ENCODE measurements around the gene EXOC3L2.

Gene EXOC3L2

DNA sequence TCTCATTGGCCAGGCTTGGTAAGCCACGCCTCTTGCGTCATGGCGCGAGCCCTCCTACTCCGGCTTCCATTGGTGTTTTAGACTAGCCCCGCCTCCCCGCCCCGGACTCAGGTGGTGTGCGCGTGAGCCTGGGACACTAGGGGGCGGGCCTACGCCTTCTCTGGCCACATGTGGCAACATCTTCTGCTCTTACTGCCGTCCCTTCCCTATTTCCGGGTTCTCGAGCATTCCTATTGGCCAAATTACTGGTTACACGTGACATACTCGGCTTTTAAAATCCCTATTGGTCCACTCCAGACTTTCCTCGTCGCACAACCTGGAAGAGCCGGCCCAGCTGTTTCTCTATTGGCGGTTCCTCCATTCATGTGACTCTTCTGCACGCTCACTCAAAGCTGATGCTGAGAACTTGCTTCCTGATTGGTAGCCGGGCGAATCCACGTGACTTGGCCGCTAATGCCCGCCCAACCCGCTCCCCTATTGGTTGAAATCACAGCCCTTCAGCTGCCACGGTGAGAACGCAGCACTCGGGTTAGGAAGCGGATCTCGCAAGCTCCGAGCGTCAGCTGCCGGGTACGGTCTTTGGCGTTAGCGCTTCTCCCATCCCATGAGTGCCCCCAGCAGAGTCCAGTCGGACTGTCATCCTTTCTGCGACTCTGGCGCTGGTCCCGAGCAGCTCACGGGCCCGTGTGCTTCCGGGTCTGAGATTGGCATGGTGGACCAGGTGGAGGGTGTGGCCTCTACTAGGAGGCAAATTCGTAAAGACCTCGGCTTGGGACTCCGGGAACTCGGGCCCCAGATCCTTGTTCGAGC lies 66.7 kb downstream of the EXOC3L2 start, which contains the start of gene BLOC1S3:
Gene BLOC1S3 (plus strand): TSS at position 523 of the 810 bp plus-strand sequence. CDS start 513 bp downstream, outside the sequence.
- DNase-seq, result peak; percentile 100

GRCh38 chr19:45177817-45178261 lies 67.4 kb downstream of the EXOC3L2 start, which contains the start of gene TRAPPC6A:
Gene TRAPPC6A (minus strand): TSS chr19:45178237. CDS start chr19:45178218, 19 bp downstream.
- peak; percentile 87 for DNase-seq

GRCh38 chr19:45175515-45176345 lies 69.5 kb downstream of the EXOC3L2 start:
- peak; percentile 17 for DNase-seq

DNA sequence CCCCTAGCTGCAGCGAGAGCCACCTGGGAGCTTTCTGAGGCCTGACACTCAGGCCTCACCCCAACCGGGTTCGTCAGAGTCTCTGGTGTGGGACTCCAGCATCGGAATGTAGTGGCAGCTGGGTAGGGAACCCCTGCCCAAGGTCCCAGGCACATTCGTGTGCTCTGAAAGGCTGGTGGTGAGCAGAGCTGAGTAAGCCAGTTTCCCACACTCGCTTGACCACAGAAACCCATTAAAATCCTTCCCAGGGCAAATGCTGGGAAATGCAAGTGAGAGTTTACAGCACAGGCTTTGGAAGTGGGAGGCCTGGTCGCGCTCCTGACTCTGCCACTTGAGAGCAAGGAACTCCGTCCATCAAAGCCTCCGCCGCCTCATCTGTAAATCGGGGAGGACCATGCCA lies 71.4 kb downstream of the EXOC3L2 start:
- peak; percentile 35 for DNase-seq

- DNase-seq, result no peak
Measured at GRCh38 chr19:45172611-45173208, 72.5 kb downstream of the EXOC3L2 start.

DNA sequence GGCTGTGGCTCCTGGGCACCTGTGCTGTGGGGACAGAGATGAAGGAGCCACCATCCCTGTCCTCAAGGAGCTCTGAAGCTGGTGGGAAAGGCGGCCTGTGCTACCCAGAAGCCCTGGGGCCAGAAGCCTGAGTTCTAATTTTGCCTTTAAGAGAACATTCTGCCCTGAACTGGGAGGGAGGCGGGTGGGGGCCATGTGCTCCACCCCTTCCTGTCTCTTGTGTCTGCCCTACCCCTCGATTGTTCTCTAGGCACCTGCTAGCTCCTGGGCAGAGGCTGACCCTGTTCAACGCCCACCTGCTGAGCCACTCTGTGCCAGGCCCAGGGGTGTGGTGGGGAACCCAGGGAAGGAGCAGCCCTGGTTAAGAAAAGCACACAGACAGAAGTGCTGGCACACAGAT lies 73.0 kb downstream of the EXOC3L2 start:
- no peak for DNase-seq

DNA sequence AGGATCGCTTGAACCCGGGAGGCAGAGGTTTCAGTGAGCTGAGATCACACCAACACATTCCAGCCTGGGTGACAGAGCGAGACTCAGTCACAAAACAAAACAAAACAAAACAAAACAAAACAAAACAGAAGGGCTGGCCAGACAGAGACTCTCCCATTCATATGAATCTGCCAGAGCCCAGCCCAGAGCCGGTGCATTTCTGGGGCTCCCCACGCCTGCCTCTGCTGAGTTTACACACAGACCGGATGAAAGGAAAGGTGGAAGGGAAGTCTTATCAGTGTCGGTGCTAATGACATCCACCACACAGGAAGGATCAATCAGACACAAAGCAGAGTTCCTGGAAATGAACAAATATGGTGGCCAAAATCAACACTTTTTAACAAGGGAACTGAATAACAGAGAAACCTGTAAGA lies 74.0 kb downstream of the EXOC3L2 start:
- DNase-seq, result no peak

DNA sequence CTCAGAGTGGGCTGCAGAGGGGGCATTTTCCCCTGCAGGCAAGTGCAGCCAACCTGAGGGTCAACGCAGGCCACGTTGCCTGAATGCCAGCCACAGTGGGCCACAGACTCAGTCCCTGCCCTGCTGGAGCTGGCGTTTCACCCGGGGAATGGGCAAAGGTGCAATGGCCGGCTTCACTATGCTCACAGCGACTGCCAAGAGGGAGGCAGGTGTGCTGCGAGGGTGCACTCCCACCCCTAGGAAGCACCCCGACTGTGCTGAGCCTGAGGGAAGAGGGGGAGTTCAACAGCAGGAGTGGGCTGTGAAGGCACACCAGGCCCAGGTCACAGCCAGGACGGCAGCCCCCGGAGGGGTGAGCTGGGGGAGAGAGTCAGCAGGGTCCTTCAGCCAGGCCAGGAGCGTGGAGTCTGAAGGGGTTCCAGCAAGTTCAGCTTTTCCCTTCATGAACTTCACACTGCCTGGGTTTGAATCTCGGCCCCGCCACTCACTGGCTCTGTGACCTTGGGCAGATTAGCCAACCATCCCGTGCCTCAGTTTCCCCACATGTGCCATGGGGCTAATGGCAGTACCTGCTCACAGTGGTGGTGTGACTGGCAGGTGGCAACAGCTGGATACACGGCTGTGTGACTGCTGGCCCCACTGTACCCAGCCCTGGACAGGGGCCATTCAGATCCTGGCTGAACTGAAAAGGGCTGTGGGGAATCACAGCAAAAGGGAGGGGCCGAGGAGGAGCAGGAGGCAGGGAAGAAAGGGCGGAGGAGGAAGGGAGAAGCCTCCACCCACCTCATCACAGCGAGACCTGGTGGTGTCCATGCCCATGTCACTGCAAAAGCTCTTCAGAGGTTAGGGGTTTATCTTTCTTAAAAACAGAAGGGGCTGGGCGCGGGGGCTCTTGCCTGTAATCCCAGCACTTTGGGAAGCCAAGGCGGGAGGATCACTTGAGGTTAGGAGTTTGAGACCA lies 74.8 kb downstream of the EXOC3L2 start:
- DNase-seq, result no peak

DNA sequence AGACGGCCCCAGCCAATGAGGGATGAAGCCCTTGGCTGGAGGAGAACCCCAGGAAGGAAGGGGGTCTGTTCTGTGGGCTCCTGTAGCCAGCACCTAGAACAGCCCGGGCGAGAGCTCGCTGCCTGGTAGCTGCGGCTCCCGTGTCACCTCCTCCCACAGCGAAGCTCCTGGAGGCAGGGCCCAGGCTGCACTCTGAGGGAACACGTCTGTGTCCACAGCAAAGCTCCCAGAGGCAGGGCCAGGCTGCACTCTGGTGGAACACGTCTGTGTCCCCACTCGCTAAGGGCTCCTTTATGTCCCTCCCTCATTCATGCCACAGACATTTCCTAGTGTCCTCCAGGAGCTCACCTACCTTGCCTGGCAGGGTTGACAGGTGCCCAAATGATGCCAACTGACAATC lies 75.6 kb downstream of the EXOC3L2 start:
- DNase-seq, result no peak

GRCh38 chr19:45168767-45169351 lies 76.3 kb downstream of the EXOC3L2 start:
- peak; percentile 62 for DNase-seq

GRCh38 chr19:45166723-45167252 lies 78.4 kb downstream of the EXOC3L2 start:
- DNase-seq, result no peak

- DNase-seq, result peak; percentile 87
Measured at GRCh38 chr19:45164577-45165335, 80.5 kb downstream of the EXOC3L2 start.

GRCh38 chr19:45163751-45164460 lies 81.3 kb downstream of the EXOC3L2 start:
- no peak for DNase-seq

DNA sequence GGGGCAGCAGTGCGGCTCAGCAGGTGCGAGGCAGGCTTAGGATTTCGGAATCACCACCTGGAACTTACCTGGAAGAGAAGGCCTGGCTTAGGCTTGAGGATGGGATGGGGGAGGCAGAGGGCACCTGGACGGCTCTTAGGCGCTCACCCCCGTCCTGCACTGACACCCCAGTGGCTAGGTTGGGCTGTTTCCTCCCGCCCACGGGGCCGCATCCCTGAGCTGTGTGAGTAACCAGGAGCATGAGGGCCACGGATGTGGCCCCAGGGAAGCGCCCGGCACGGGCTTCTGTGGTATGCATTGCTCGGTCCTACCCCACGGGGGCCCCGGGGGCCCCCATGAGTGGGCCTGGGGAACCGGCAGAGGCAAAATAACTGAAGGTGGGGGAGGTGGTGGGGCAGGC lies 82.1 kb downstream of the EXOC3L2 start:
- DNase-seq, result no peak

DNA sequence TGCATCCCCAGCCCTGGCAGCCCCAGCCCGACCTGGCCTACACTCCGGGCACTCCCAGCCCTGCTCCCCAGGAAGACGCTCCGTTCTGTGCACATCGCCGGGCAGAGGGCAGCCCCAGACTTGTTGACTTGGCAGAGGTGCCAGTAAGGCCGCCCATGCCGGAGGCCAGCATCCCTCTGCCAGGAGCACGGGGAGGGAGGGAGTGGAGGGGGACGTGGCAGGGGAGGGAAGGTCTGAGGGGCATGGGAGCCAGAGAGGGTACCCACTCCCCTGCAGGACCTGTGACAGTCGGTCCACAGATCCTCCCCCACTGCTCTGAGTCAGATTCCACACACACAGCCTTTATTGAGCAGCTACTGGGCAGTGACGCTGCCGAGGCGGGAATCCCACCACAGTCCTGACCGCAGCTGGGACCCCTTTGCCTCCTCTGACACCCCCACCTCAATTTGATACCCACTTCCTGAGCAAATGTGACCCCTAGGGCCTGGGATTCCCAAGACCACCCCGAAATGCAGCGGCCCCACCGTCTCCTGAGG lies 82.5 kb downstream of the EXOC3L2 start:
- no peak for DNase-seq
